Activated CD8-positive, alpha-beta T cell treated with anti-CD3 and anti-CD28 coated beads for 36 hours (primary cell): ENCODE measurements around the gene DAPL1. TPM values are rescaled to one million over a fixed set of nuclear protein-coding genes. Genes with fewer than 3 reads are reported as not detected.
"Not testable (repeated sequence)": the region's sequence is repeated elsewhere in the genome, so short reads cannot be mapped to it uniquely, and the experiment has no call there.

ENCODE experiments used
- ATAC-seq: fragments of 200-7000 bp; cut with Tn5 transposase; one replicate; pipeline ENCODE4 v1.10.0; 2021; ENCODE audit warnings: mild to moderate bottlenecking, moderate library complexity
- CTCF ChIA-PET: fragments of 350-600 bp; sonication (Branson Sonifier 250); formaldehyde crosslinking; loops from one replicate; lab custom pipeline; 2021; ENCODE audit warnings: antibody characterized with exemption; lab: Charles Lee
- POLR2A ChIA-PET: fragments of 350-600 bp; sonication (Branson Sonifier 250); formaldehyde crosslinking; loops from one replicate; lab custom pipeline; 2021; ENCODE audit warnings: antibody characterized with exemption; lab: Charles Lee
- DNase-seq: peaks from one replicate; pipeline ENCODE4 v3.0.0-alpha.2; 2020
- H3K27ac Mint-ChIP-seq: one replicate; pipeline ENCODE4 v1.8.0; 2021; ENCODE audit warnings: mild to moderate bottlenecking, mixed read lengths
- H3K27me3 Mint-ChIP-seq: one replicate; pipeline ENCODE4 v1.8.0; 2021; ENCODE audit warnings: mixed read lengths
- H3K36me3 Mint-ChIP-seq: one replicate; pipeline ENCODE4 v1.8.0; 2021; ENCODE audit warnings: low read depth, mixed read lengths
- H3K4me1 Mint-ChIP-seq: one replicate; pipeline ENCODE4 v1.8.0; 2021; ENCODE audit warnings: low read depth, mixed read lengths
- H3K4me3 Mint-ChIP-seq: one replicate; pipeline ENCODE4 v1.8.0; 2021; ENCODE audit warnings: mild to moderate bottlenecking, moderate library complexity, mixed read lengths
- H3K9me3 Mint-ChIP-seq: one replicate; pipeline ENCODE4 v1.8.0; 2021; ENCODE audit warnings: mixed read lengths
- intact Hi-C: fragments of 100-400 bp; cut with micrococcal nuclease; formaldehyde crosslinking; loops from one replicate; pipeline ENCODE4 v1.10.0; 2022
- total RNA-seq, 2 experiments: library from RNA; stranded (reverse); gene quantifications; one replicate each; pipeline ENCODE4 v1.2.3, GENCODE V29; 2021
- TF ChIP-seq, protein P1 (sequence below): fragments of 200-600 bp; IDR thresholded peaks from one replicate; pipeline ENCODE4 v1.8.0; 2022; ENCODE audit warnings: antibody characterized with exemption, mild to moderate bottlenecking

DAPL1 gene
- total RNA-seq, 2 experiments from 2014 or later: not detected

DNA sequence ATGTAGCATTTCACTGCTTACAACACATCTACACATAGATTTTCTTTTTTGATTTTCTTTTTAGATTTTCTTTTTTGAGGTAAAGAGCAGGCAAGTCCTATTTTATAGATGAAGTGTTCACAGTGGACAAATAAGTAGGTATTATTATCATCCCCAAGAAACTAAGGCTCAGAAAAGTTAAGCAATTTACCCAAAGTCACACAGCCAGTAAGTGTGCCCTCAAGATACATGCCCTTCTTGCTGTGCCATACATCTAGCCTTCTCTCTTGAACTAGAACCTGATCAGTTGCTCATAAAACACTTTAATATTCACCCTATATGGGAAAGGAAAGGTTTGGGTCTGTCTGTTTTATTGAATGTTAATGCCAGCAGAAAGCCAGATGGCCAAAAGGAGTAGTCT, 50.3 kb downstream of the DAPL1 start:
- no peaks in the 10 kb centered on the region for H3K36me3 Mint-ChIP-seq
- no peaks in the 10 kb centered on the region for H3K4me1 Mint-ChIP-seq
- no peak for DNase-seq
- POLR2A ChIA-PET: no interaction called here
- H3K27ac Mint-ChIP-seq: no peak overlapping the region
- H3K4me3 Mint-ChIP-seq: no peak overlapping the region
- intact Hi-C loops: no loop called here
- TF ChIP-seq, protein P1, sequence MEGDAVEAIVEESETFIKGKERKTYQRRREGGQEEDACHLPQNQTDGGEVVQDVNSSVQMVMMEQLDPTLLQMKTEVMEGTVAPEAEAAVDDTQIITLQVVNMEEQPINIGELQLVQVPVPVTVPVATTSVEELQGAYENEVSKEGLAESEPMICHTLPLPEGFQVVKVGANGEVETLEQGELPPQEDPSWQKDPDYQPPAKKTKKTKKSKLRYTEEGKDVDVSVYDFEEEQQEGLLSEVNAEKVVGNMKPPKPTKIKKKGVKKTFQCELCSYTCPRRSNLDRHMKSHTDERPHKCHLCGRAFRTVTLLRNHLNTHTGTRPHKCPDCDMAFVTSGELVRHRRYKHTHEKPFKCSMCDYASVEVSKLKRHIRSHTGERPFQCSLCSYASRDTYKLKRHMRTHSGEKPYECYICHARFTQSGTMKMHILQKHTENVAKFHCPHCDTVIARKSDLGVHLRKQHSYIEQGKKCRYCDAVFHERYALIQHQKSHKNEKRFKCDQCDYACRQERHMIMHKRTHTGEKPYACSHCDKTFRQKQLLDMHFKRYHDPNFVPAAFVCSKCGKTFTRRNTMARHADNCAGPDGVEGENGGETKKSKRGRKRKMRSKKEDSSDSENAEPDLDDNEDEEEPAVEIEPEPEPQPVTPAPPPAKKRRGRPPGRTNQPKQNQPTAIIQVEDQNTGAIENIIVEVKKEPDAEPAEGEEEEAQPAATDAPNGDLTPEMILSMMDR: no peak
- H3K9me3 Mint-ChIP-seq: peaks cover 2% of the 10 kb centered on the region
- CTCF ChIA-PET: no interaction called here
- no peak for ATAC-seq
- no peaks in the 10 kb centered on the region for H3K27me3 Mint-ChIP-seq

GRCh38 chr2:158845859-158846258, 50.7 kb downstream of the DAPL1 start:
- intact Hi-C loops: no loop called here
- Mint-ChIP-seq H3K36me3 (no peaks in the 10 kb centered on the region), H3K4me1 (no peaks in the 10 kb centered on the region), H3K27ac (no peak overlapping the region), H3K4me3 (no peak overlapping the region), H3K9me3 (no peaks in the 10 kb centered on the region), H3K27me3 (no peaks in the 10 kb centered on the region)
- DNase-seq: no peak
- no peak for ATAC-seq
- TF ChIP-seq, protein P1: no peak
- ChIA-PET CTCF (no interaction called here), POLR2A (no interaction called here)

- H3K36me3 Mint-ChIP-seq, intact Hi-C loops, H3K4me3 Mint-ChIP-seq, H3K9me3 Mint-ChIP-seq, H3K27ac Mint-ChIP-seq, CTCF ChIA-PET, H3K27me3 Mint-ChIP-seq, POLR2A ChIA-PET, H3K4me1 Mint-ChIP-seq, ATAC-seq, DNase-seq: not testable (repeated sequence)
These were observed 52.4 kb downstream of the DAPL1 start for GRCh38 chr2:158847526-158847925.

GRCh38 chr2:158848031-158848970, 53.2 kb downstream of the DAPL1 start:
- CTCF ChIA-PET, H3K4me1 Mint-ChIP-seq, intact Hi-C loops, H3K36me3 Mint-ChIP-seq, H3K9me3 Mint-ChIP-seq, ATAC-seq, H3K27me3 Mint-ChIP-seq, POLR2A ChIA-PET, H3K4me3 Mint-ChIP-seq, H3K27ac Mint-ChIP-seq, DNase-seq: not testable (repeated sequence)

DNA sequence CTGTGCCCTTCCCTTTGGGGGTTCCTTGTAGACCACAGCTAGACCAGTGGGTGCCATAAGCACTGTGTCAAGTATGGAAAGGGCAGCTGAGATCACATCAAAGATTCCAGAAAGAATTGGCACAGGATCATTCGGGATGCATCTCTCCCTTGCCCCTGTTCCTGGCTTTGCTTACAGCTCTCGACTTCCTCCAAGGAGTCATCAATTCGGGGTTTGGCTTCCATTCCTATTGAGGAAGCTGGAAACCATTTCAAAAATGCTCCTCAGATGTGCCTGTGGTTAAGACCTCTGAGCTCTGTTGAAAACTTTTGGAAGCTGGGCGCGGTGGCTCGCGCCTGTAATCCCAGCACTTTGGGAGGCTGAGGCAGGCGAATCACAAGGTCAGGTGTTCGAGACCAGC, 65.1 kb downstream of the DAPL1 start:
- intact Hi-C loops, H3K27ac Mint-ChIP-seq, H3K27me3 Mint-ChIP-seq, POLR2A ChIA-PET, H3K36me3 Mint-ChIP-seq, ATAC-seq, H3K9me3 Mint-ChIP-seq, H3K4me3 Mint-ChIP-seq, CTCF ChIA-PET, DNase-seq, H3K4me1 Mint-ChIP-seq: not testable (repeated sequence)

DNA sequence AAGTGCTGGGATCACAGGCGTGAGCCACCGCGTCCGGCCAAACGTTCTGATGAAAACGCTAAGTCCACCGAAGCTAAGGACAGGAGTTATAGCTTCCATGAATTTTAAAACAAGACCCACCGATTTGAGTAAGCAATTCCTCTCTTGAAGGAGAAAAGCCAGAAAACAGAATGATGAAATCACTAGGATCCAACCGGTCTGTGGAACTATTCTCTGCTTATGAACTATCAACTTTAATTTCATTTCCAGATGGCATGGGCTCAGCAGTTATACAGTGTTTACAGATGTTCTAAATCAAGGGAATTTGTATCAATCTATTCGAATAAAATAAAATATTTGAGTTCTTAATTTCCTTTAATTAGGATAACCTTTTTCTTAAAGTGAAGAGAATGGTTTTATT, 66.5 kb downstream of the DAPL1 start:
- CTCF ChIA-PET, DNase-seq, H3K27ac Mint-ChIP-seq, ATAC-seq, H3K9me3 Mint-ChIP-seq, H3K27me3 Mint-ChIP-seq, H3K36me3 Mint-ChIP-seq, intact Hi-C loops, POLR2A ChIA-PET, H3K4me3 Mint-ChIP-seq, H3K4me1 Mint-ChIP-seq: not testable (repeated sequence)

GRCh38 chr2:158865469-158865868, 70.4 kb downstream of the DAPL1 start:
- H3K27ac Mint-ChIP-seq, CTCF ChIA-PET, H3K9me3 Mint-ChIP-seq, H3K36me3 Mint-ChIP-seq, H3K27me3 Mint-ChIP-seq, H3K4me3 Mint-ChIP-seq, DNase-seq, H3K4me1 Mint-ChIP-seq, intact Hi-C loops, POLR2A ChIA-PET, ATAC-seq: not testable (repeated sequence)

Other genes starting within 250 kb of the DAPL1 start
- gene TANC1, start 173.3 kb downstream of the DAPL1 start, total RNA-seq: under 1 TPM; 0.70 to 0.92 TPM